OCI-M1 (cell line): Measurements from ENCODE around the gene CTXN1.
"Not testable (repeated sequence)": the region's sequence is repeated elsewhere in the genome, so short reads cannot be mapped to it uniquely, and the experiment has no call there.

ENCODE experiments used
- DNase-seq: peaks from one replicate; lab custom pipeline; 2025; lab: John Stamatoyannopoulos, UW

Gene CTXN1

GRCh38 chr19:7900401-7900870 is 25.5 kb downstream of the CTXN1 start:
- no peak for DNase-seq

- DNase-seq: no peak
These were observed 26.1 kb downstream of the CTXN1 start for GRCh38 chr19:7899751-7900378.

GRCh38 chr19:7898967-7899366 is 27.0 kb downstream of the CTXN1 start:
- no peak for DNase-seq

- no peak for DNase-seq
These were observed 28.6 kb downstream of the CTXN1 start for GRCh38 chr19:7897292-7897691.

- no peak for DNase-seq
These were observed 30.4 kb downstream of the CTXN1 start for GRCh38 chr19:7895565-7895964.

- DNase-seq: no peak
These were observed 31.2 kb downstream of the CTXN1 start for GRCh38 chr19:7894612-7895309.

GRCh38 chr19:7893362-7894101 is 32.4 kb downstream of the CTXN1 start:
- DNase-seq: not testable (repeated sequence)

- DNase-seq: no peak
These were observed 37.1 kb downstream of the CTXN1 start for GRCh38 chr19:7888826-7889217.

- DNase-seq: peak; percentile 40
These were observed 37.6 kb downstream of the CTXN1 start, which contains the start of gene LRRC8E for GRCh38 chr19:7888145-7888825. LRRC8E (plus strand) TSS chr19:7888510; CDS start chr19:7895604, 7,094 bp downstream.

- DNase-seq: no peak
These were observed 38.4 kb downstream of the CTXN1 start for GRCh38 chr19:7887408-7888144.

GRCh38 chr19:7885818-7886217 is 40.1 kb downstream of the CTXN1 start:
- DNase-seq: no peak

GRCh38 chr19:7883796-7884570 is 42.0 kb downstream of the CTXN1 start:
- no peak for DNase-seq

GRCh38 chr19:7883105-7883504 is 42.8 kb downstream of the CTXN1 start:
- DNase-seq: no peak

- no peak for DNase-seq
These were observed 44.0 kb downstream of the CTXN1 start for GRCh38 chr19:7881910-7882309.

GRCh38 chr19:7879836-7880235 is 46.1 kb downstream of the CTXN1 start:
- DNase-seq: no peak

- no peak for DNase-seq
These were observed 46.7 kb downstream of the CTXN1 start for GRCh38 chr19:7879111-7879807.

GRCh38 chr19:7877249-7877836 is 48.6 kb downstream of the CTXN1 start:
- DNase-seq: no peak

GRCh38 chr19:7874897-7875273 is 51.0 kb downstream of the CTXN1 start:
- no peak for DNase-seq
